ENCODE data around the gene RAMP1.

RAMP1 gene

GRCh38 chr2:237917696-237918374 is 58.4 kb downstream of the RAMP1 start:
- TF ChIP-seq CTCF (IDR thresholded peaks at IDR 0.05; ENCODE audit: poor library complexity, severe bottlenecking): no peak
- no peaks in the 10 kb centered on the region for H3K27me3 ChIP-seq (ENCODE audit: insufficient read depth, poor library complexity, severe bottlenecking)
- peaks cover 5% of the 10 kb centered on the region for H3K4me1 ChIP-seq (ENCODE audit: insufficient read depth, poor library complexity, severe bottlenecking)
- ATAC-seq (ENCODE audit: low read depth) (no peak), DNase-seq (ENCODE audit: low spot score) (no peak)
- no peak overlapping the region for H3K27ac ChIP-seq (ENCODE audit: poor library complexity, severe bottlenecking)
- H3K9me3 ChIP-seq (ENCODE audit: severe bottlenecking): no peaks in the 10 kb centered on the region
- no peaks in the 10 kb centered on the region for H3K36me3 ChIP-seq (ENCODE audit: low read depth)
- no peak overlapping the region for H3K4me3 ChIP-seq (ENCODE audit: severe bottlenecking)

GRCh38 chr2:237919593-237919992 is 60.2 kb downstream of the RAMP1 start:
- no peaks in the 10 kb centered on the region for H3K9me3 ChIP-seq (ENCODE audit: severe bottlenecking)
- no peaks in the 10 kb centered on the region for H3K36me3 ChIP-seq (ENCODE audit: low read depth)
- H3K27ac ChIP-seq (ENCODE audit: poor library complexity, severe bottlenecking): no peak overlapping the region
- peaks cover 13% of the 10 kb centered on the region for H3K4me1 ChIP-seq (ENCODE audit: insufficient read depth, poor library complexity, severe bottlenecking)
- no peaks in the 10 kb centered on the region for H3K27me3 ChIP-seq (ENCODE audit: insufficient read depth, poor library complexity, severe bottlenecking)
- no peak for TF ChIP-seq CTCF (IDR thresholded peaks at IDR 0.05; ENCODE audit: poor library complexity, severe bottlenecking)
- no peak for DNase-seq (ENCODE audit: low spot score)
- no peak for ATAC-seq (ENCODE audit: low read depth)
- H3K4me3 ChIP-seq (ENCODE audit: severe bottlenecking): no peak overlapping the region

- TF ChIP-seq CTCF (IDR thresholded peaks at IDR 0.05; ENCODE audit: poor library complexity, severe bottlenecking): no peak
- H3K36me3 ChIP-seq (ENCODE audit: low read depth): no peaks in the 10 kb centered on the region
- H3K9me3 ChIP-seq (ENCODE audit: severe bottlenecking): no peaks in the 10 kb centered on the region
- DNase-seq (ENCODE audit: low spot score): no peak
- peaks cover 13% of the 10 kb centered on the region for H3K4me1 ChIP-seq (ENCODE audit: insufficient read depth, poor library complexity, severe bottlenecking)
- no peak overlapping the region for H3K27ac ChIP-seq (ENCODE audit: poor library complexity, severe bottlenecking)
- H3K4me3 ChIP-seq (ENCODE audit: severe bottlenecking): no peak overlapping the region
- ATAC-seq (ENCODE audit: low read depth): no peak
- no peaks in the 10 kb centered on the region for H3K27me3 ChIP-seq (ENCODE audit: insufficient read depth, poor library complexity, severe bottlenecking)
These were observed 61.2 kb downstream of the RAMP1 start for GRCh38 chr2:237920673-237921072.

GRCh38 chr2:237921967-237922492 is 62.6 kb downstream of the RAMP1 start:
- Histone ChIP-seq H3K9me3 (ENCODE audit: severe bottlenecking) (no peaks in the 10 kb centered on the region), H3K4me3 (ENCODE audit: severe bottlenecking) (no peak overlapping the region), H3K4me1 (ENCODE audit: insufficient read depth, poor library complexity, severe bottlenecking) (peaks cover 13% of the 10 kb centered on the region), H3K27ac (ENCODE audit: poor library complexity, severe bottlenecking) (no peak overlapping the region), H3K36me3 (ENCODE audit: low read depth) (no peaks in the 10 kb centered on the region), H3K27me3 (ENCODE audit: insufficient read depth, poor library complexity, severe bottlenecking) (no peaks in the 10 kb centered on the region)
- no peak for ATAC-seq (ENCODE audit: low read depth)
- TF ChIP-seq CTCF (IDR thresholded peaks at IDR 0.05; ENCODE audit: poor library complexity, severe bottlenecking): no peak
- DNase-seq (ENCODE audit: low spot score): no peak
